Sigmoid colon (tissue), 4 donors: ENCODE data around the gene ZG16B.

Experiments used
- EP300 ChIP-seq, 4 donors: sonication (generic); formaldehyde crosslinking; IDR thresholded peaks; one replicate each; pipeline ENCODE4 v1.6.1; 2017; ENCODE audit warnings: antibody characterized with exemption in 4 of 4
- POLR2A ChIP-seq, 2 donors: fragments of 450-650 bp; IDR thresholded peaks; one replicate each; pipeline ENCODE4 v1.6.1; 2016; ENCODE audit warnings: antibody characterized with exemption in 2 of 2, mild to moderate bottlenecking in 2 of 2, moderate library complexity in 2 of 2
- POLR2AphosphoS5 ChIP-seq, 4 donors: sonication (generic); formaldehyde crosslinking; IDR thresholded peaks; one replicate each; pipeline ENCODE4 v1.6.1; 2017; ENCODE audit warnings: antibody characterized with exemption in 4 of 4
- TF ChIP-seq, protein P1 (sequence below), 4 experiments: fragments of 450-650 bp in 3 of 4; fragments of 200-600 bp in 1 of 4; IDR thresholded peaks; one replicate each; pipeline ENCODE4 v1.5.1; 2016 to 2019; ENCODE audit warnings: antibody characterized with exemption in 4 of 4, mild to moderate bottlenecking in 3 of 4, moderate library complexity in 2 of 4

GRCh38 chr16:2827374-2827791 lies 2.7 kb upstream of the ZG16B start:
- TF ChIP-seq, protein P1, sequence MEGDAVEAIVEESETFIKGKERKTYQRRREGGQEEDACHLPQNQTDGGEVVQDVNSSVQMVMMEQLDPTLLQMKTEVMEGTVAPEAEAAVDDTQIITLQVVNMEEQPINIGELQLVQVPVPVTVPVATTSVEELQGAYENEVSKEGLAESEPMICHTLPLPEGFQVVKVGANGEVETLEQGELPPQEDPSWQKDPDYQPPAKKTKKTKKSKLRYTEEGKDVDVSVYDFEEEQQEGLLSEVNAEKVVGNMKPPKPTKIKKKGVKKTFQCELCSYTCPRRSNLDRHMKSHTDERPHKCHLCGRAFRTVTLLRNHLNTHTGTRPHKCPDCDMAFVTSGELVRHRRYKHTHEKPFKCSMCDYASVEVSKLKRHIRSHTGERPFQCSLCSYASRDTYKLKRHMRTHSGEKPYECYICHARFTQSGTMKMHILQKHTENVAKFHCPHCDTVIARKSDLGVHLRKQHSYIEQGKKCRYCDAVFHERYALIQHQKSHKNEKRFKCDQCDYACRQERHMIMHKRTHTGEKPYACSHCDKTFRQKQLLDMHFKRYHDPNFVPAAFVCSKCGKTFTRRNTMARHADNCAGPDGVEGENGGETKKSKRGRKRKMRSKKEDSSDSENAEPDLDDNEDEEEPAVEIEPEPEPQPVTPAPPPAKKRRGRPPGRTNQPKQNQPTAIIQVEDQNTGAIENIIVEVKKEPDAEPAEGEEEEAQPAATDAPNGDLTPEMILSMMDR (IDR thresholded peaks at IDR 0.05) = no peak
- TF ChIP-seq EP300 (IDR thresholded peaks at IDR 0.05) = no peak
- TF ChIP-seq POLR2A (IDR thresholded peaks at IDR 0.05) = no peak
- TF ChIP-seq POLR2AphosphoS5 (IDR thresholded peaks at IDR 0.05) = no peak
